SIG-M5 treated with dmso at 0.1 percent for 504 hours (cell line): ENCODE results near the gene MYO7B.

Experiments used
- DNase-seq: peaks from one replicate; lab custom pipeline; 2025; ENCODE audit not compliant: unreplicated experiment; lab: John Stamatoyannopoulos, UW

MYO7B gene

GRCh38 chr2:127624320-127624755 lies 88.9 kb downstream of the MYO7B start:
- DNase-seq, result no peak

GRCh38 chr2:127624756-127625571 lies 89.5 kb downstream of the MYO7B start:
- DNase-seq, result no peak

- no peak for DNase-seq
Observed at GRCh38 chr2:127625572-127625951, 90.1 kb downstream of the MYO7B start.

GRCh38 chr2:127626175-127626574 lies 90.7 kb downstream of the MYO7B start:
- no peak for DNase-seq

- DNase-seq, result no peak
Observed at GRCh38 chr2:127626917-127627739, 91.6 kb downstream of the MYO7B start.

- no peak for DNase-seq
Observed at GRCh38 chr2:127627740-127628571, 92.5 kb downstream of the MYO7B start.

- no peak for DNase-seq
Observed at GRCh38 chr2:127628767-127629614, 93.5 kb downstream of the MYO7B start.

GRCh38 chr2:127629637-127630036 lies 94.2 kb downstream of the MYO7B start:
- DNase-seq, result no peak

GRCh38 chr2:127630096-127630863 lies 94.8 kb downstream of the MYO7B start:
- DNase-seq, result no peak

- DNase-seq, result no peak
Observed at GRCh38 chr2:127630864-127631540, 95.5 kb downstream of the MYO7B start.

- DNase-seq, result no peak
Observed at GRCh38 chr2:127631541-127631996, 96.1 kb downstream of the MYO7B start.

GRCh38 chr2:127631997-127632581 lies 96.6 kb downstream of the MYO7B start:
- DNase-seq, result no peak

- DNase-seq, result no peak
Observed at GRCh38 chr2:127632592-127633489, 97.4 kb downstream of the MYO7B start.

GRCh38 chr2:127633556-127634065 lies 98.1 kb downstream of the MYO7B start:
- DNase-seq, result no peak

GRCh38 chr2:127634066-127634617 lies 98.7 kb downstream of the MYO7B start:
- no peak for DNase-seq

- DNase-seq, result no peak
Observed at GRCh38 chr2:127634626-127635379, 99.3 kb downstream of the MYO7B start.
